ENCODE data around the gene CKMT2. TPM values are rescaled to one million over a fixed set of nuclear protein-coding genes. Genes with fewer than 3 reads are reported as not detected.
A peak's percentile ranks its signal among the peaks of the same experiment; 100 is the strongest.

CKMT2 gene
- total RNA-seq, 6 donors from 2014 or later = 2.1 to 2.7 (median 2.3) TPM; not detected in 3

DNA sequence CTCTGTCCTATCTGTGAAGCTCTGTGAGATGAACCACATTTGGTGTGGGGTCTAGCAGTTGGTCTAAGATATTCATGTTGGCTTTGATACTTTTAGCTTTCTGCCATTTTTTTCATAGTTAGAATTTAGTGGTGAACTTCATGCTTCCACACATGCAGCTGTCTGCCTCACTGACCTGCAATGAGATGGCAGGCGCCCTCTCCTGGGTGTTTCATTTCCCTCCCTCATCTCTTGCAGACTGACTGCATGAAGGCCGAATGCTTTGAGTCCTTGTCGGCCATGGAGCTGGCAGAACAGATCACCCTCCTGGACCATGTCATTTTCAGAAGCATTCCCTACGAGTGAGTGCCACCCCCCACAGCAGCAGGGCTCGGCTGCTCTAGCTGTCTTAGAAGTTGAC, 26.1 kb upstream of the CKMT2 start:
- DNase-seq (no peak), ATAC-seq (ENCODE audit: low FRiP score in 2 of 2) (no peak)
- no peak overlapping the region for H3K27ac ChIP-seq
- no peak overlapping the region for H3K4me3 ChIP-seq
- 63 to 81% methylated on average over 5 of the region's 5 CpGs for WGBS, 2 donors
- H3K9me3 ChIP-seq = no peaks in the 10 kb centered on the region
- TF ChIP-seq, protein P1, sequence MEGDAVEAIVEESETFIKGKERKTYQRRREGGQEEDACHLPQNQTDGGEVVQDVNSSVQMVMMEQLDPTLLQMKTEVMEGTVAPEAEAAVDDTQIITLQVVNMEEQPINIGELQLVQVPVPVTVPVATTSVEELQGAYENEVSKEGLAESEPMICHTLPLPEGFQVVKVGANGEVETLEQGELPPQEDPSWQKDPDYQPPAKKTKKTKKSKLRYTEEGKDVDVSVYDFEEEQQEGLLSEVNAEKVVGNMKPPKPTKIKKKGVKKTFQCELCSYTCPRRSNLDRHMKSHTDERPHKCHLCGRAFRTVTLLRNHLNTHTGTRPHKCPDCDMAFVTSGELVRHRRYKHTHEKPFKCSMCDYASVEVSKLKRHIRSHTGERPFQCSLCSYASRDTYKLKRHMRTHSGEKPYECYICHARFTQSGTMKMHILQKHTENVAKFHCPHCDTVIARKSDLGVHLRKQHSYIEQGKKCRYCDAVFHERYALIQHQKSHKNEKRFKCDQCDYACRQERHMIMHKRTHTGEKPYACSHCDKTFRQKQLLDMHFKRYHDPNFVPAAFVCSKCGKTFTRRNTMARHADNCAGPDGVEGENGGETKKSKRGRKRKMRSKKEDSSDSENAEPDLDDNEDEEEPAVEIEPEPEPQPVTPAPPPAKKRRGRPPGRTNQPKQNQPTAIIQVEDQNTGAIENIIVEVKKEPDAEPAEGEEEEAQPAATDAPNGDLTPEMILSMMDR (IDR thresholded peaks at IDR 0.05) = no peak
- no peak for TF ChIP-seq POLR2A (IDR thresholded peaks at IDR 0.05)
- TF ChIP-seq EP300 (IDR thresholded peaks at IDR 0.05) = no peak
- TF ChIP-seq POLR2AphosphoS5 (IDR thresholded peaks at IDR 0.05) = no peak
- no peaks in the 10 kb centered on the region for H3K4me1 ChIP-seq
- no peaks in the 10 kb centered on the region for H3K36me3 ChIP-seq
- H3K27me3 ChIP-seq = no peaks in the 10 kb centered on the region

DNA sequence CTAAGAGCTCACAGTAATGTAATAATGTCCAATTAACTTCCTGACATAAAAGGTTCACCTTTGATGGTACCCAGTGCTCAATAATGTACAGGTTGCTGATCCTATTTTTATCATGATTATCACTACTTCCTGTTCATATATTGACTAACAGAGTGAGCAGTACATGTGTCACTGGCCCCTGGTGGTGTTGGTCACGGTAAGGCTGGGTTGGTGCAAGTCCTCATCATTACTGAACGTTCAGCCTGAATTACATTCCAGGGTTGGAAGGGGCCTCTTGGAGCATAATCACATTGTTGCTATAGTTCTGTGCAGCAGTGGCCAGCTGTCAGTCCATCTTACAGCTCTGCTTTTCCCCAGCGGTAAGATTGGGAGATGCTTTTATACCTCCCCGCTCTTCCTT, 24.2 kb upstream of the CKMT2 start:
- Histone ChIP-seq H3K9me3 (no peaks in the 10 kb centered on the region), H3K4me1 (no peaks in the 10 kb centered on the region), H3K27me3 (no peaks in the 10 kb centered on the region), H3K27ac (no peak overlapping the region), H3K36me3 (no peaks in the 10 kb centered on the region), H3K4me3 (no peak overlapping the region)
- DNase-seq (no peak), ATAC-seq (ENCODE audit: low FRiP score in 2 of 2) (no peak)
- TF ChIP-seq EP300 (IDR thresholded peaks at IDR 0.05) (no peak), POLR2AphosphoS5 (IDR thresholded peaks at IDR 0.05) (no peak), POLR2A (IDR thresholded peaks at IDR 0.05) (no peak)
- TF ChIP-seq, protein P1 (IDR thresholded peaks at IDR 0.05) = no peak
- 88 to 94% methylated on average over 4 of the region's 4 CpGs for WGBS, 2 donors

DNA sequence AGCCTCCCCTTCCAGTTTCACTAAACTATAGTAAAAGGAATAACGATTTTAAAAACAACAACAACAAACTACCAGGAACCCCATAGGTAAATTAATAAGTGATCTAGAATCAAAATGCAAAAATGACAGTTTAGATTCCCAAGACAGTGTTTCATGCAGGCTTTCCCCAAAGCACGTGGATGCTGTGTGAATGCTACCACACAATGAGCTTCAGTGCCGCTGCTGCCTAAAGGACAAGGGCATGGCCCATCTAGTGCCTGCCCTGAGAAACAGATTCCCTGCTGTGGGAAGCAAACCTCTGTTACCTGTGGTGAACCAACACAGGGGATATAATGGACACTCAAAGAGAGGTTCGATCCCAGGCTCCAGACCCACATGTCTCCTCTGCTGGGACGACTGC, 23.7 kb upstream of the CKMT2 start:
- DNase-seq (no peak), ATAC-seq (ENCODE audit: low FRiP score in 2 of 2) (no peak)
- H3K27me3 ChIP-seq = no peaks in the 10 kb centered on the region

DNA sequence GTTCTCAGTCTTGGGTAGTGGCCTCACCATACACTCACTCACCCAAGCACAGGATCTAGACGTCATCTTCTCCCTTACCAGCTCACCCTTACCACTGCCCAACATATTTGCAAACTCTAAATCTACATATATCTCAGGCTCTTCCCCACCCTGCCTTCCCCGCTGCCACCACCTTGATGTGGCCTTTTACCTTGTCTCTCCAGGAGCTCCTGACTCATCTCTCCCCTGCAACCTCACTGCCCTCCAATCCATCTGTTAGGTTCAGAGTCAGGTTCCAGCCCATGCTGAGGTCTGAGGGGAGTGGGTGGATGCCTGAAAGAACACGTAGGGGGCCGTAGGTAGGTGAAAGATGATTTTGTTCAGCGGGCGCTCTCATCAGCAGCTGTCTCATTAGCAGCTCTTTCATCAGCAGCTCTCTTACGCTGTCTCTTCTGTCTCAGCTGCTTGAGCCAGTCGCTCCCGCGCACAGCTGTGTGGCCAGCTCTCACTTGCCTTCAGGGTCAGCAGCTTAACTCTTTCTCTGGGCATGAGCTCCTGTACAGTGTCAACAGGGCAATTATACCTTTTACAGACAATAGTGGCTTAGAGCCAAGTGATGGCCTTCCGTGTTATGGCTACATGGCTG, 23.1 kb upstream of the CKMT2 start:
- Histone ChIP-seq H3K36me3 (no peaks in the 10 kb centered on the region), H3K27me3 (no peaks in the 10 kb centered on the region), H3K9me3 (no peaks in the 10 kb centered on the region), H3K4me3 (no peak overlapping the region), H3K27ac (no peak overlapping the region), H3K4me1 (no peaks in the 10 kb centered on the region)
- 86 to 89% methylated on average over 11 of the region's 11 CpGs for WGBS, 2 donors
- DNase-seq (no peak), ATAC-seq (ENCODE audit: low FRiP score in 2 of 2) (no peak)
- TF ChIP-seq, protein P1 (IDR thresholded peaks at IDR 0.05) = no peak
- TF ChIP-seq POLR2AphosphoS5 (IDR thresholded peaks at IDR 0.05) = no peak
- TF ChIP-seq POLR2A (IDR thresholded peaks at IDR 0.05) = no peak
- TF ChIP-seq EP300 (IDR thresholded peaks at IDR 0.05) = no peak

More for the DNA sequence above, 23.7 kb upstream of the CKMT2 start:
- no peaks in the 10 kb centered on the region for H3K36me3 ChIP-seq
- no peaks in the 10 kb centered on the region for H3K9me3 ChIP-seq
- no peak overlapping the region for H3K4me3 ChIP-seq
- no peak overlapping the region for H3K27ac ChIP-seq
- TF ChIP-seq POLR2AphosphoS5 (IDR thresholded peaks at IDR 0.05) (no peak), EP300 (IDR thresholded peaks at IDR 0.05) (no peak)
- TF ChIP-seq, protein P1 (IDR thresholded peaks at IDR 0.05) = no peak
- no peaks in the 10 kb centered on the region for H3K4me1 ChIP-seq
- WGBS, 2 donors = 91 to 94% methylated on average over 5 of the region's 5 CpGs

DNA sequence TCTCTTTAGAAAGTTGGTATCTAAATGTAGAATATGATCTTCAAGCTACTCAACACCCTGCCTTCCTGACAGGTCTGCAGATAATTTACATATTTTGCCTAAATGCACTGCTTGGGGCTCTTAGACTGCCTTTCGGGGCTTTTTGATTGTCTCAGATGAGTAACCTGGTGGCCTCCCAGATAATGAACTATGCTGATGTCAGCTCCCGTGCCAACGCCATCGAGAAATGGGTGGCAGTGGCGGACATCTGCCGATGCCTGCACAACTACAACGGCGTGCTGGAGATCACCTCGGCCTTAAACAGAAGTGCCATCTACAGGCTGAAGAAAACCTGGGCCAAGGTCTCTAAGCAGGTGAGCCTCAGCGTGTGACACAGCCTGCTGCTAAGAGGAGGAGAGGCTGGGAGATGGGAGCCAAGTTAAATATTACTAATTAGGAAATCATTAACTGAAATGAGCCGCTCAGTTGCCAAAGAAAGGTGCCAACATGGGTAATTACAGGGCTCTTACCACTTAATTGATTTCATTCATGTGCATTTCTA, 20.8 kb upstream of the CKMT2 start:
- Histone ChIP-seq H3K27me3 (no peaks in the 10 kb centered on the region), H3K36me3 (no peaks in the 10 kb centered on the region), H3K4me3 (no peak overlapping the region), H3K9me3 (no peaks in the 10 kb centered on the region), H3K4me1 (no peaks in the 10 kb centered on the region), H3K27ac (no peak overlapping the region)
- no peak for TF ChIP-seq POLR2AphosphoS5 (IDR thresholded peaks at IDR 0.05)
- no peak for ATAC-seq (ENCODE audit: low FRiP score in 2 of 2)
- 74 to 88% methylated on average over 11 of the region's 11 CpGs for WGBS, 2 donors
- DNase-seq = peak in 1 of 2 donors; percentile 69
